ENCODE results near the gene PDE4B.

The PDE4B gene

GRCh38 chr1:66240491-66241484 lies 448.1 kb downstream of the PDE4B start:
- DNase-seq (ENCODE audit: low read depth in 2 of 2): no peak

GRCh38 chr1:66242646-66243547 lies 450.2 kb downstream of the PDE4B start:
- DNase-seq (ENCODE audit: low read depth in 2 of 2): peak; percentile 26 to 39

GRCh38 chr1:66243548-66244130 lies 450.9 kb downstream of the PDE4B start:
- no peak for DNase-seq (ENCODE audit: low read depth in 2 of 2)

DNA sequence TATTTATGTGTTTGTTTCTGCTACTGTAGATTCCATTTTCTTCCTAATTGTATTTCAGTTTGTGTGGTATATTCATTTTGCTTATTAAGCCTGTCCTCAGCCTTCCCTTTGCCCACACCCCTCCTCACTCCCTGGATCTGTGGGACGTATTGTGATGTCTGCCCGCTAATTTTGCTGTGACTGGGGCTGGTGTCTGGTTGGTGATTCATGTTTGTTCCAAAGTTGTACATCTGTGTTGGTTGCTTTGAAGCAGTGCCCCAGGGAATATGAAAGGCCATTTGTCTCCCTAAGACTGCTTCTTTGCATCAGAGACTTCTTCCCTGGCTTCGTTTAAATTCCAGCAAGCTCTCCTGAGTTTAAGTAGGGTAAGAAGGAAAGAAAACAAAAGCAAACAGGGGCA lies 451.7 kb downstream of the PDE4B start:
- DNase-seq (ENCODE audit: low read depth in 2 of 2): no peak

GRCh38 chr1:66245691-66246090 lies 453.0 kb downstream of the PDE4B start:
- DNase-seq (ENCODE audit: low read depth in 2 of 2): no peak

- DNase-seq (ENCODE audit: low read depth in 2 of 2): no peak
Observed at GRCh38 chr1:66246351-66247269, 453.9 kb downstream of the PDE4B start.

DNA sequence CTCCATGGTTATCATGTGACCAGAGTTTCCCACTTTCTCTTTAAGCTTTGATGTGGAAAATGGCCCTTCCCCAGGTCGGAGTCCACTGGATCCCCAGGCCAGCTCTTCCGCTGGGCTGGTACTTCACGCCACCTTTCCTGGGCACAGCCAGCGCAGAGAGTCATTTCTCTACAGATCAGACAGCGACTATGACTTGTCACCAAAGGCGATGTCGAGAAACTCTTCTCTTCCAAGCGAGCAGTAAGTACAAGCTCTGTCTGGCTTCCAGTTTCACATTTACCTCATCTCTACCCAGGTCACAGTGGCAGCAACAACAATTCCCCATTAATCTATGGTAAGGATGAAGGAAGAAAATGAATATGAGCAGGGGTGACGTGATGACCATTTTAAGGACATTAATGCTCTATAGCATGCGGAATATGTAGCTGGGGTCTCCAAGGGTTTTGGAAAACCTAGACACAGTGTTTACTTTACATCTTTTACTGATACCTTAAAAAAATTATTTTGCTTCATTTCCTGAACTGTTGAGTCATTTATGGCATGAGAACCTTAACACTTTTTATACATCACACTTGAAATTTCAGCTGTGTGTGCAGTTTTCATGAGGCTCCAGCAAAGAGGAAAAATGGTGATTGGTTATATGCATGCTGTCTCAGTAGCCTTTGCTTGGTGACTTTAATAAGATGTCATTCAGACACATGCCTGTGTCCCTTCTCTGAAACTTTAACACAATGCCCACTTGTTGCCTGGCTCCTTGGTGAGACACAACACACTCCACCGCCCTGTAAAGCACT lies 454.9 kb downstream of the PDE4B start:
- DNase-seq (ENCODE audit: low read depth in 2 of 2): no peak

- no peak for DNase-seq (ENCODE audit: low read depth in 2 of 2)
Observed at GRCh38 chr1:66248257-66248656, 455.6 kb downstream of the PDE4B start.

DNA sequence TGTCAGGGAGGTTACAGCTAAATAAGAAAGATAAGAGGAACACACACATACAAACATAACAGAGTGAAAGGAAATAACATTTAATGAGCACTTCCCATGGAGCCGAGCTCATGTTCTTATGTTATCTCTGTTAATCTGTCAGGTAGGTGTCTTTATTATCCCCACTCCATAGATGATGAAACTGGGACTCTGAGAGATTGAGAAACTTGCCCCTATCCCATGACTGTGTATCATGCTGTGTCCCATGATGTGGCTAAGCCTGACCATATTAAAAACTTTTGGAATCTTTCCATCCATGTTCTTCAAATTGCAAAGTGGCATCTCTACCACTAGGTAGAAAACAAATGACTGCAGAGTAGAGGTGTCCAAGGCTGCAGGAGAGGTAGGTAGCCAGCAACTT lies 456.1 kb downstream of the PDE4B start:
- DNase-seq (ENCODE audit: low read depth in 2 of 2): no peak

GRCh38 chr1:66250075-66250474 lies 457.4 kb downstream of the PDE4B start:
- DNase-seq (ENCODE audit: low read depth in 2 of 2): no peak

- DNase-seq (ENCODE audit: low read depth in 2 of 2): no peak
Observed at GRCh38 chr1:66250478-66250877, 457.8 kb downstream of the PDE4B start.

GRCh38 chr1:66251546-66251945 lies 458.9 kb downstream of the PDE4B start:
- no peak for DNase-seq (ENCODE audit: low read depth in 2 of 2)

GRCh38 chr1:66253330-66253921 lies 460.7 kb downstream of the PDE4B start:
- no peak for DNase-seq (ENCODE audit: low read depth in 2 of 2)

- no peak for DNase-seq (ENCODE audit: low read depth in 2 of 2)
Observed at GRCh38 chr1:66254785-66255184, 462.1 kb downstream of the PDE4B start.

- no peak for DNase-seq (ENCODE audit: low read depth in 2 of 2)
Observed at GRCh38 chr1:66256629-66257572, 464.2 kb downstream of the PDE4B start.

DNA sequence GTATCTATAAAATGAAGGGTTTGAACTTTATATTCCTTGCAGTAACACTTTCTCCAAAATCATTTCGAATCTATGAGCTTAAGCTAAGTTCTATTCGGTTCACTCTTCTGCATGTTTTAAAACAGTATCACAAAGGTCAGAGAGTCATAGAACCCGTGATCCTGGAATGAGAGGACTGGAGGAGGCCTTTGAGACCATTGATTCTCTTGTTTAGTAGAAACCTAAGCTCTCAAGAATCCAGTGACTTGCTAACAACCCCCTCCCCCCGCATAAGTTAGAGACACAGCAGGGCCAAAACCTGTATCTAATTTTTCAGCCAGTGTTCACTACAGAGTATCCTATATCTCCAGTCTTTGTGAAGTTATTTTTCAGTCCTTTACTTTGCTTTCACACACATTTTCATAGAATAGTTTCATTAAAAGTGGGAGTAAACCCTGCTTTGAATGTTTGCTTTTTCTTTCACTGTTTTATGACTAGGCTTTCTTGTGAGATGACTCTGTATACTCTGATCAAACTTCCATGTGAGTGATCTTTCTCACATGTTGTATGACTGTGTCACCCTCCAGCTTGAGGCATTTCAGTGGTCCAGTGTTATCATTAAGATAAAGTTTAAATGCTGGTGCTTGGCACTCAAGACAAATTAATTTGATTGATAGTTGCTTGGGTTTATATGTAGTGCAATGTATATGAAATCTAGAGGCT lies 465.9 kb downstream of the PDE4B start:
- DNase-seq (ENCODE audit: low read depth in 2 of 2): no peak

GRCh38 chr1:66261364-66261763 lies 468.7 kb downstream of the PDE4B start:
- DNase-seq (ENCODE audit: low read depth in 2 of 2): no peak

Data from stimulated activated CD8-positive, alpha-beta memory T cell treated with anti-CD3 and anti-CD28 coated beads, Interleukin-7, amount 100 ng/mL, for 1 hour (primary cell).